ENCODE measurements around the gene ELOVL6. TPM values are rescaled to one million over a fixed set of nuclear protein-coding genes. Genes with fewer than 3 reads are reported as not detected.
"Not testable (repeated sequence)": the region's sequence is repeated elsewhere in the genome, so short reads cannot be mapped to it uniquely, and the experiment has no call there.

Gene ELOVL6
- total RNA-seq, 2 experiments from 2014 or later: 26.8 to 27.0 TPM

DNA sequence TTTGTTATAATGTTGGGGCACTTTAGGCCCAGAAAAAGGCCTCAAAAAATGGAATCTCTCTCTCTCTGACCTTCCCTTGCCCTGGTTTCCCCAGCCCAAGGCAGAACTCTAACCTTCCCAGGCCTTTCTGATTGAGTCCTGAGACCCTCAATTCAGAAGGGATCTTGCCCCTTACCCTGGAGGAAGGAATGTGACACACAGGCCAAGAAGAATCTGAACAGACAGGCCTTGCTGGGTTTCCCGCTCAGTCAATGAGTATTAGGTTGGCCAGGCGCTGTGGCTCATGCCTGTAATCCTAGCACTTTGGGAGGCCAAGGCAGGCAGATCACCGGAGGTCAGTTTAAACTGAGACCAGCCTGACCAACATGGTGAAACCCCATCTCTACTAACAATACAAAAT lies 27.6 kb downstream of the ELOVL6 start:
- Mint-ChIP-seq H3K4me1 (peaks cover 11% of the 10 kb centered on the region), H3K27ac (no peak overlapping the region), H3K9me3 (no peaks in the 10 kb centered on the region), H3K27me3 (no peaks in the 10 kb centered on the region), H3K36me3 (ENCODE audit: low read depth) (peaks cover 17% of the 10 kb centered on the region), H3K4me3 (no peak overlapping the region)
- CTCF ChIA-PET: interaction anchor here (0.6 to 0.7 kb wide), 2 partner anchors 28 to 340 kb away, joined by 3 read pairs; no protein-coding TSS in a partner anchor
- no peak for DNase-seq
- POLR2A ChIA-PET: interaction anchor here (1.2 kb wide), 1 partner anchor 26 kb away, joined by 3 read pairs; no protein-coding TSS in a partner anchor

DNA sequence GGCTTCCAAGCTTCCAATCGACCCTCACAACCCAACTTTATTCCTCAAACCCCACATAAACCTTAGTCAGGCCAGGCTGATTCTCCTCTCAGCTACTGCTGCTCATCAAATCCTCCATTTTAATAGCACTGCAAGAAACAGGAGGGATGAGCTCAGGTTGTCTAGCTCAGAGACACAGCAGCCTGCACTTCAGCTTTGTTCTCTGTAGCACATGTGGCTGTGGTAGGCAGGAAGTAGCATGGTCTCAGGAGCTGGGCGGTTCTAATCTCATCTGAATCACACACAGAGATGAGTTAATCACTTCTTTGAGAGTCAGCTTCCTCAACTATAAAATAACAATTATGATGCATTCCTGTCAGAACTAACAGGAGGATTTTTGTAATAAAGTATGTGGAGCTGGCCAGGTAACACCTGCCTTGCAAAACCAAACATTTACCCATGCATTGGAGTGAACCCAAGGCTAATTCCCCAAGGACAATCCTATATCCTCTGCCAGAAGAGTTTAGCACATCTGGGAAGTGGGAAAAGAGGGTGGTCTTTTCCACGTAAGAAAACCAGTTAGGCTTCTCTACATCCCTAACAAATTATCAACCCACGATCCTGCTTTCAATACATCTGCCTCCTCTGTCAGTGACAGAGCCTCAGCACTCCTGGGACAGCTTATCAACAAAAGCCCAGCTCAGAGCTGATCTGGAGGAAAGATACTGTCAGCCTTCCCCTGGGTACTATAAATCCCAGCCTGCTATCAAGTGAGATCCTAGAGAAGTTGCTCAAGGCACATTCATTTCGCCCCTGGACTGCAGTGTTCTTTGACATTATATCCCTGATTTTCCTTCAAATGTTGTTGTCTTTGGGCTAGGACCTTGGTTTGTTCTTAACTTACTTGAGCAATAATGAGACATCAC lies 32.8 kb downstream of the ELOVL6 start:
- ChIA-PET POLR2A (interaction anchor here (0.8 to 4.0 kb wide), 13 partner anchors 10 to 171 kb away, joined by 3 to 142 read pairs (median 3); partner anchors contain the start of gene ELOVL6), CTCF (interaction anchor here (0.6 to 2.1 kb wide), 10 partner anchors 10 to 732 kb away, joined by 3 to 13 read pairs (median 4); partner anchors contain the start of genes ELOVL6 and SEC24B)
- Mint-ChIP-seq H3K36me3 (ENCODE audit: low read depth) (peaks cover 39% of the 10 kb centered on the region), H3K27me3 (no peaks in the 10 kb centered on the region), H3K4me1 (peaks cover 37% of the 10 kb centered on the region), H3K4me3 (peak overlapping the region; percentile 50), H3K9me3 (no peaks in the 10 kb centered on the region), H3K27ac (peak overlapping the region; percentile 95)
- DNase-seq: peak; percentile 79

DNA sequence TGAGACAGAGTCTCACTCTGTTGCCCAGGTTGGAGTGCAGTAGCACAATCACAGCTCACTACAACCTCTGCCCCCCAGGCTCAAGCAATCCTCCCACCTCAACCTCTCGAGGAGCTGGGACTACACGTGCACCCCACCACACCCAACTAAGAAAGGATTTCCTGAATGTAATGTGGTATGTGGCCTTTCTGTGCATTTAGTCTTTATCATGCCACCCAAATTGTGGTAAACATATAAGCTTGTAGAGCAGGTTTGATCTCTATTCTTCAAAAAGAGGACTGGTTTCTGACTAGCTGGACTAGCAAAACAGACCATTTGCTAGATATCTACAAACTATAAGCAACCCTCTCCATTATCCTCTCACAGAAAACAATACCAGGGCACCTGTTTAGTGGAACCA lies 33.6 kb downstream of the ELOVL6 start:
- no peak overlapping the region for H3K4me3 Mint-ChIP-seq
- H3K27ac Mint-ChIP-seq: peak overlapping the region; percentile 95
- peaks cover 32% of the 10 kb centered on the region for H3K36me3 Mint-ChIP-seq (ENCODE audit: low read depth)
- peak; percentile 38 for DNase-seq
- ChIA-PET POLR2A (interaction anchor here (1.0 to 4.0 kb wide), 13 partner anchors 15 to 170 kb away, joined by 3 to 142 read pairs (median 3); partner anchors contain the start of gene ELOVL6), CTCF (interaction anchor here (0.7 to 2.1 kb wide), 10 partner anchors 11 to 731 kb away, joined by 3 to 13 read pairs (median 5); partner anchors contain the start of genes ELOVL6 and SEC24B)
- no peaks in the 10 kb centered on the region for H3K9me3 Mint-ChIP-seq
- peaks cover 37% of the 10 kb centered on the region for H3K4me1 Mint-ChIP-seq
- no peaks in the 10 kb centered on the region for H3K27me3 Mint-ChIP-seq

DNA sequence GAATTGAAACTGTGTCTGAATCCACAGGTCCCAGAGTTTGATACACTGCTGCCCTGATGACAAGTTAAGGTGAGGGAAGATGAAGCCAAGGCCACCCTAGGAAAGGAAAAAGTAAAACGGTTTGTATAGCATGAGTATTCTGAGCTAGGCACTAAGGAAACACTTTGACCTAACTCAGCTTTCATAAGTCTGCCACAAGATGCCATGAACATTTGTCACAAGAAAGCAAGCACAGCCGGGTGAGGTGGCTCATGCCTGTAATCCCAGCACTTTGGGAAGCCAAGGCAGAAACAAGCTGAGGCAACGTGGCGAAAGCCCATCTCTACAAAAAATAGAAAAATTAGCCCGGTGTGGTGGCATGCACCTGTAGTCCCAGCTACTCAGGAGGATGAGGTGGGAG lies 34.2 kb downstream of the ELOVL6 start:
- POLR2A ChIA-PET: interaction anchor here (1.1 to 4.0 kb wide), 9 partner anchors 15 to 170 kb away, joined by 3 to 142 read pairs (median 3); partner anchors contain the start of gene ELOVL6
- Mint-ChIP-seq H3K4me3 (no peak overlapping the region), H3K9me3 (no peaks in the 10 kb centered on the region), H3K27ac (peak overlapping the region; percentile 10), H3K36me3 (ENCODE audit: low read depth) (peaks cover 32% of the 10 kb centered on the region), H3K27me3 (no peaks in the 10 kb centered on the region), H3K4me1 (peaks cover 37% of the 10 kb centered on the region)
- CTCF ChIA-PET: interaction anchor here (0.9 to 2.1 kb wide), 3 partner anchors 35 to 731 kb away, joined by 6 to 13 read pairs (median 6); partner anchors contain the start of gene SEC24B
- DNase-seq: no peak

DNA sequence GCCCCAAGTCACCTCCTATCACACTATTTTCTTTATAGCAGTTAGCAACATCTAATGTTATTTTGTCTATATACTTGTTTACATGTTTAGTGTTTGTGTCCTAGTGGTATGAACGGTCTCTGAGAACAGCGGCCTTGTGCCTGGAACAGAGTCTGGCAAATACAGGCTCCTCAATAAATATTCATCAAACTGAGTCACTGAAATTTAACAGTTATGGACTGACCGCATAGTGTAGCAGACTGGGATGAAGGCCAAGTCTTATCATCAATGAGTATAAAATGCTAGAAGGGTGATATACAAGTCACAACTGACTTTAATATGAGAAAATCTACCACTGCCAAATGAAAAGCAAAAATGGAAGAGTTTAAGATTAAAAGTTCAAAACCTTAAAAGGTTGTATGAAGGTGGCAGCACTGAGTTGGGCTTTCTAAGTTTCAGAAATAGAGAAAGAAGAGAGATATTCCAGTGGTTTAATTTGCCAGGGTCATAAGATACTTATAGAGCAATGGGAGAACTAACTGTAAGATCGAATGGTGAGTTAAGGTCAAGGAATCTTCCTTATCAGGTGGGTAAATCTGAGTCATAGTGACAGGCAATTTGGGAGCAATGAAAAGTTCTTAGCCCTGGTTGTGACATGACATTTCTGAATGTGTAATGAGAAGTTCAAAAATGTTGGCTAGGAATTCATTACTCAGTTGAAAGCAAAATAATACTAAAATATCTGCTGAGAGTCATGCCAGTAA lies 34.9 kb downstream of the ELOVL6 start:
- Mint-ChIP-seq H3K27ac (peak overlapping the region; percentile 54), H3K4me3 (no peak overlapping the region), H3K4me1 (peaks cover 37% of the 10 kb centered on the region), H3K27me3 (no peaks in the 10 kb centered on the region), H3K9me3 (no peaks in the 10 kb centered on the region), H3K36me3 (ENCODE audit: low read depth) (peaks cover 32% of the 10 kb centered on the region)
- no peak for DNase-seq
- POLR2A ChIA-PET: interaction anchor here (1.1 to 4.0 kb wide), 5 partner anchors 16 to 104 kb away, joined by 3 to 142 read pairs (median 4); partner anchors contain the start of gene ELOVL6
- CTCF ChIA-PET: interaction anchor here (1.7 kb wide), 1 partner anchor 730 kb away, joined by 6 read pairs; the partner anchor contains the start of gene SEC24B

DNA sequence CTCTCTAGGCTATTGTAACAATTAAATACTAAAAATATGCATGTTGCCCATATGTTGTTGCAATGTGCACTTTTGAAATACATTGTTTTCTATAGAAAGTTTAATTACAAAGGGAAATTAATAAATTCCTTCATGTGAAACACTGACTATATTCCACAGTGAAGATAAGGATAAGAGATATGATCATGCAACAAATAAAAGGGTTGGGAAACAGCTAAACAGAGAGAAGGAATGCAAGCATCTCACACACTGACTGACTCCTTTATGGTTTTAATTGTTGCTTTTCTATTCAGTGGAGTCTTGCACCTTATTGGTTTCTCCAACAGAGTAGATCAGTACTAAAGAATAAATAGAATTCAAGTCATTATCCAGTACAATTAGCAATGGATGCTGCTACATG lies 37.8 kb downstream of the ELOVL6 start:
- ChIA-PET CTCF (no interaction called here), POLR2A (no interaction called here)
- Mint-ChIP-seq H3K27ac (no peak overlapping the region), H3K4me1 (peaks cover 24% of the 10 kb centered on the region), H3K4me3 (no peak overlapping the region), H3K27me3 (no peaks in the 10 kb centered on the region), H3K36me3 (ENCODE audit: low read depth) (peaks cover 29% of the 10 kb centered on the region), H3K9me3 (no peaks in the 10 kb centered on the region)
- no peak for DNase-seq

DNA sequence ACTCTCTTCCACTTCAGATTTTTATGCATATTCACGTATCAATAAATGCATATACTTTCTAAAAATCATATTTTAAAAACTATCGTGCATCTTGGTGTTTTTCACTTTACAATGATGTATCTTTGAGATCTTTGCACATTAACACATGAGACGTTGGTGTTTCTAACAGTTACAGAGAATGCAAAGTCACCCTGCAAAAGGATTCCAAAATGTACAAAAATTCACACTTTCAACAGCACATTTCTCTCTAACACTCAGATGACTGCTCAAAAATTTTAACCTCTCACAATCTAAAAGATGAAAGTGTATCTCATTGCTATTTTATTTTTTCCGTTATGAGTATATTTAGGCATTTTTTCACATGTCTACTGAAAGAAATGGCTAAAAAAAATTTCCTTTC lies 38.9 kb downstream of the ELOVL6 start:
- Mint-ChIP-seq H3K4me3 (no peak overlapping the region), H3K4me1 (peaks cover 15% of the 10 kb centered on the region), H3K27me3 (no peaks in the 10 kb centered on the region), H3K36me3 (ENCODE audit: low read depth) (peaks cover 21% of the 10 kb centered on the region), H3K27ac (no peak overlapping the region), H3K9me3 (no peaks in the 10 kb centered on the region)
- DNase-seq: no peak
- ChIA-PET CTCF (no interaction called here), POLR2A (no interaction called here)

DNA sequence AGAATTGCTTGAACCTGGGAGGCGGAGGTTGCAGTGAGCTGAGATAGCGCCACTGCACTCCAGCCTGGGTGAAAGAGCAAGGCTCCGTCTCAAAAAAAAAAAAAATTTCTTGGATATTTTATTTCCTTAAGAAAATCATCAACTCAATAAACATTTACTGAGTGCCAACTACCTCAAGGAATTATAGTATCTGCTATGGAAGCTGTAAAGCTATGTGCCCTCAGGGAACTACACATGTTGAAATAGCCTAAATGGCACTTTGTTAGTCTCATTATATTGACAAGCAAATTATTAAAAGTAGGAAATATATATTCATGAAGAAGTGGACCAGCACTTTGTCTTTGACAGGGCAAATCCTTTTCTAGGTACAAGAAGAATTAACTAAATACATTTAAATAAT lies 40.8 kb downstream of the ELOVL6 start:
- POLR2A ChIA-PET: no interaction called here
- no peaks in the 10 kb centered on the region for H3K9me3 Mint-ChIP-seq
- no peaks in the 10 kb centered on the region for H3K27me3 Mint-ChIP-seq
- no peak overlapping the region for H3K27ac Mint-ChIP-seq
- peaks cover 4% of the 10 kb centered on the region for H3K4me1 Mint-ChIP-seq
- no peak for DNase-seq
- CTCF ChIA-PET: no interaction called here
- H3K4me3 Mint-ChIP-seq: no peak overlapping the region
- peaks cover 5% of the 10 kb centered on the region for H3K36me3 Mint-ChIP-seq (ENCODE audit: low read depth)

DNA sequence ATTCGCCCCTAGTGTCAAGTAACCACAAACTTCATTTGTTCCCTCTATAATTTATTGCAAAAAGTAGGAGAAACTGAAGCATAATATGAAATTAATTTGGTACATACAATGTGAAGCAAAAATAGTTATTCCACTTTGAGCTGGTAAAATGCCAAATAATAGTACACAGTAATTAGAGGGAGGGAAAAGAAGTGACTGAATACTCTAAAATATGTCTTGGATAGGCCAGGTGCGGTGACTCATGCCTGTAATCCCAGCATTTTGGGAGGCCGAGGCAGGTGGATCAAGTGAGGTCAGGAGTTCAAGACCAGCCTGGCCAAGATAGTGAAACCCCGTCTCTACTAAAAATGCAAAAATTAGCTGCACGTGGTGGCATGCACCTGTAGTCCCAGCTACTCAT lies 41.2 kb downstream of the ELOVL6 start:
- POLR2A ChIA-PET; H3K27me3 Mint-ChIP-seq; H3K36me3 Mint-ChIP-seq (ENCODE audit: low read depth); H3K4me3 Mint-ChIP-seq; H3K9me3 Mint-ChIP-seq; H3K27ac Mint-ChIP-seq; DNase-seq; CTCF ChIA-PET; H3K4me1 Mint-ChIP-seq: not testable (repeated sequence)

DNA sequence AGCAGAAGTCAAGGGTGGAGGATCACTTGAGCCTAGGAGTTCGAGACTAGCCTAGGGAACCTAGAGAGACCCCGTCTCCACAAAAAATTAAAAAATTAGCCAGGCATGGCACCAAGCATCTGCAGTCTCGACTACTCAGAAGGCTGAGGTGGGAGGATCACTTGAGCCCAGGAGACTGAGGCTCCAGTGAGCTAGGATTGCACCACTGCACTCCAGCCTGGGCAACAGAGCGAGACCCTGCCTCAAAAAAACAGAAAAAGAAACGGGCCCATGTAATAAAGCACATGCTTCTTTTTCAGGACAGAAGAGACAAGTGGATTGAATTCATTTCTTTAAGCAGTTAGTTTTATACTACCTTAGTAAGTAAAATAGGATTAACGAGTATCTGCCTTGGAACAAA lies 42.0 kb downstream of the ELOVL6 start:
- Mint-ChIP-seq H3K27me3 (no peaks in the 10 kb centered on the region), H3K4me3 (no peak overlapping the region), H3K9me3 (no peaks in the 10 kb centered on the region), H3K27ac (no peak overlapping the region), H3K4me1 (peaks cover 4% of the 10 kb centered on the region), H3K36me3 (ENCODE audit: low read depth) (peaks cover 2% of the 10 kb centered on the region)
- DNase-seq: no peak
- POLR2A ChIA-PET: no interaction called here
- CTCF ChIA-PET: no interaction called here

DNA sequence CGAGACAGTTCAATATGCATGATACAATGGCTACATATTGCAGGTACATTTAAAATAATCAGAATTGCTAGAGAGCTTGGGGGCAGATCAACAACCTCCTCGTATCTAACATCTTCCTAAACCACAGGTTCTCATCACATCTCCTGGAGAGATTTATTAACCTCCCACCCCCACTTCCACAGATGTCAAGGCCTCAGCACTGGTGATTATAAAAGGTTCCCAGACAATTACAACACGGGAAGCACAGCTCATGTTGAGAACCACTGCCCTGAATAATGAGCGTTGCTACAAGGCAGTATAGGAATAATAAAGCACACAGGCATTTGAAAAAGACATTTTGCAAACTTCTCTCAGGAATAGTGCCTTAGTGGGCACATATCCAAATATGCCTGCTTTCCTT lies 42.8 kb downstream of the ELOVL6 start:
- CTCF ChIA-PET: no interaction called here
- no peaks in the 10 kb centered on the region for H3K36me3 Mint-ChIP-seq (ENCODE audit: low read depth)
- no peaks in the 10 kb centered on the region for H3K9me3 Mint-ChIP-seq
- DNase-seq: no peak
- H3K4me3 Mint-ChIP-seq: no peak overlapping the region
- no peak overlapping the region for H3K27ac Mint-ChIP-seq
- H3K27me3 Mint-ChIP-seq: no peaks in the 10 kb centered on the region
- POLR2A ChIA-PET: no interaction called here
- H3K4me1 Mint-ChIP-seq: peaks cover 4% of the 10 kb centered on the region

DNA sequence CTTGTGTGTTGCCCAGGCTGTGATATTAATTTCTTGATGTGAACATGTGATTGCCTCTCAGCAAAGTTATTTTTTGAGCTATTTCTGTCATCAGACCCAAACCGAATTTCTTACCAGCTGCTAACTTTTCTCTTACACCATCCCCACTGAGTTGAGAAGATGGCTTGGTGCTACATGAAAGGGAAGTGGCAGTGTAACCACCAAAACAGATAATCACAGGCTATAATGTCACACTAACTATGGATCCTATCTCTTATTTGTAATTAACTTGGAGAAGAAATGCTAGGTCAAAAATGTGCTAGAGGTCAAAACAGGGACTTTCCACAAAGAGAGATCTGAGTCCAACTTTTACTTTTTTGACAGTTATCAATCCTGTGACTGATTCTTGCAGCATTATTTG lies 43.8 kb downstream of the ELOVL6 start:
- ChIA-PET CTCF (no interaction called here), POLR2A (interaction anchor here (1.1 to 1.4 kb wide), 2 partner anchors 14 to 95 kb away, joined by 3 read pairs; no protein-coding TSS in a partner anchor)

DNA sequence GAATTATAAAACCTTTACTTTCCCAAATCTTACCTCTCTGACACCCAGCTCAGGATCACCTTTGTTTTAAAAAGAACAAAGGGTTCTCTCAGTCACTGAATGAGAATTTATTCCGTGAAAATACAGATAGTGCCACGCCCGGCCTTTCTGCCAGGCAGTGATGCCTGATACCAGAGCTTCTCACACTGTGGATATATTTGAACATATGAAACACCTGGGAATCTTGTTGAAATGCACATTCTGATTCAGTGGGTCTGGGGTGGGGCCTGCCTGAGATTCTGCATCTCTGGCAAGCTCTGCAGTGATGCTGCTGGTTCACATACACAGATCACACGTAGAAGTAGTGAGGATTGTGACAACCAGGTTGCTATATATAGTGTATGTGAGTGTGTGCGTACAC lies 46.0 kb downstream of the ELOVL6 start:
- Mint-ChIP-seq H3K36me3 (ENCODE audit: low read depth) (peaks cover 4% of the 10 kb centered on the region), H3K9me3 (no peaks in the 10 kb centered on the region), H3K4me1 (peaks cover 4% of the 10 kb centered on the region), H3K27ac (no peak overlapping the region), H3K4me3 (no peak overlapping the region), H3K27me3 (no peaks in the 10 kb centered on the region)
- POLR2A ChIA-PET: no interaction called here
- no peak for DNase-seq
- CTCF ChIA-PET: no interaction called here

More for the DNA sequence above, 43.8 kb downstream of the ELOVL6 start:
- Mint-ChIP-seq H3K36me3 (ENCODE audit: low read depth) (no peaks in the 10 kb centered on the region), H3K27me3 (no peaks in the 10 kb centered on the region), H3K4me3 (no peak overlapping the region), H3K27ac (no peak overlapping the region), H3K4me1 (peaks cover 4% of the 10 kb centered on the region), H3K9me3 (no peaks in the 10 kb centered on the region)
- no peak for DNase-seq
